ENCODE measurements around the gene ABCC1.

- TF ChIP-seq CTCF (IDR thresholded peaks at IDR 0.05) (no peak), POLR2A (IDR thresholded peaks at IDR 0.05) (no peak), EP300 (IDR thresholded peaks at IDR 0.05) (no peak)
These were observed 163.7 kb downstream of the ABCC1 start for GRCh38 chr16:16113076-16113475.
